Measurements from ENCODE around the gene SLFN5.
"Not testable (repeated sequence)": the region's sequence is repeated elsewhere in the genome, so short reads cannot be mapped to it uniquely, and the experiment has no call there.

Gene SLFN5

DNA sequence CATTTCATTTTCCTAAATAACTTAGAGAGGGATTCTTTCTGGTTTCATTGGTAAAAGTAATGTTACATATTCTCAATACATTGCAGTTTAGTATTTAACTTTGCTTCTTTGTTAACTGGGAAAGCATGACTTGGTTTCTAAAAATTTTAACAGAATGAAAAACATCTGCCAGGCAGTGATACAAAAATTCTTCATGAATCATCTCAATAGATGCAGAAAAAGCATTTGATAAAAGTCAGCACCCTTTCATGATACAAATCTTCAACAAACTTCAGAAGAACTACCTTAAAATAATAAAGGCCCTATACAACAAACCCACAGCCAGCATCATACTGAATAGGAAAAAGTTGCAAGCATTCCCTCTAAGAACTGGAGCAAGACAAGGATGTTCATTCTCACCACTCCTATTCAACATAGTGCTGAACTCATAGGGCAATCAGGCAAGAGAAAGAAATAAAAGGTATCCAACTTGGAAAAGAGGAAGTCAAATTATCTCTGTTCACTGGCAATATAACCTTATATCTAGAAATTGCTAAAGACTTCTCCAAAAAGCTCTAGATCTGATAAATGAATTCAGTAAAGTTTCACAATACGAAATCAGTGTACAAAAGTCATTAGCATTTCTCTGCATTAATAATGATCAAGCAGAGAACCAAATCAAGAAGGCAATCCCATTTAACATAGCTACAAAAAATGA, 50.4 kb downstream of the SLFN5 start:
- DNase-seq: no peak

DNA sequence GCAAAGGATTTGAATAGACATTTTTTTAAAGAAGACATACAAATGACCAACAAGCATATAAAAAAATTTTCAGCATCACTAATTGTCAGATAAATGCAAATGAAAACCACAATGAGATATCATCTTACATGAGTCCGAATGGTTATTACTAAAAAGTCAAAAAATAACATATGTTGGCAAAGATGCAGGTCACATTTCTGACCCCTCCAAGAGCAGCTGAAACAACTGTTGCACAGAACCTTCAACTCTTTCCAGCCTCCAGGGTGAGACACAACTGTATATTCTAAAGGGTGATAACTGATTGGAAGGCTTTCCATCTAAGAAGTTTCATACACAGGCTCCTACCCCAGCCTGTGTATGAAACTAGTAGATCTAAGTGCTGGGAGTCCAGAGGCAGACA, 51.9 kb downstream of the SLFN5 start:
- DNase-seq: no peak

DNA sequence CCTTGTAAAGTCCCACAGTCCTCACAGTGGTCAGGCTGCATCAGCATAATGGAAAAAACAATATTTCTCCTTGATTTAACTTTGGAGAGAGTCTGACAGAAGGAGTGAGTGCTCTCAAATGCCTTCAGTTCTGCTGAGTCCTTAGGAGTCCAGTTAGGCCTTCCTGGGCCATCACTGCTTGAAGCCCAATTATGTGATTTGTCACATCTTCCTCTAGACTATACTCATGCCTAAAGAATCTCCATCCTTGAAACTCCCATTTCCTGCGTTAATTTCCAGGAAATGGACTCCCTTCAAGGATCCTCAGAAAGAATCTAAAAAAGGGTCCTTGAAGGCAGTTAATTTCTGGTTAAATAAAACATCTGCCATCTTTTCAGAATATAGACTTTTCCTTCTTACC, 52.8 kb downstream of the SLFN5 start:
- no peak for DNase-seq

DNA sequence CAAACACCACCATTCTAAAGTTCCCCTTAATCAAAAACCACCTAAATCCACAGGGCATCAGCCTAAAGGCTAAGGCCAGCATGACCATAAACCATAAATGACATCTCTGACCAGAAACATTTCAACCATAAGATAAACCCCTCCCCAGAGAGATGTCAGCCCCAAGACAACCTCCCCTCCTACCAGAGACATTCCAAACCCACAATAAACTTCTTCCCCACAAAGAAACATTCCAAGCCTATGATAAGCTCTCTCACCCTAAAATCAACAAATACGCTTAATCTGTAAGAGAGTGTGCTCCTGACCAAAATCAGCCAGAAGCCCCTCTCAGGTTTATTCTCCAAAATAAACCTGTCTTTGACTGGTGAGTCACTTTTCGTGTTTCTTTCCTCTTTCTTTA, 54.8 kb downstream of the SLFN5 start:
- DNase-seq: no peak

DNA sequence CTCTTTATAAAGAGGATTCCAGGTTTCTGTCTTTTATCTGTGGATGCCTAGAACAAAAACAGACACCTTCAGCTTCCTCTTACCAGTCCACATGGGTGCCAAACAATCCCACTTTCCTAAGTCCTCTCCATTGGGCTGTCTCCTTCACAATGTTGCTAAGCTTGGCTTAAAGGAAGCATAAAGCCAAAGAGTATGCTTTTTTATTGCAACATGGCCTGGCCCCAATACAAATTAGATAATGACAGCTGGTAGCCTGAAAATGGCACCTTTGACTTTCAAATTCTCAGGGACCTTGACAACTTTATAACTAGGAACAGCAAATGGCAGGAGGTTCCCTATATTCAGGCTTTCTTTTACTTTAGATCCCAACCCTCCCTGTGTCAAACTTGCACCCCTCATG, 55.8 kb downstream of the SLFN5 start:
- DNase-seq: no peak

DNA sequence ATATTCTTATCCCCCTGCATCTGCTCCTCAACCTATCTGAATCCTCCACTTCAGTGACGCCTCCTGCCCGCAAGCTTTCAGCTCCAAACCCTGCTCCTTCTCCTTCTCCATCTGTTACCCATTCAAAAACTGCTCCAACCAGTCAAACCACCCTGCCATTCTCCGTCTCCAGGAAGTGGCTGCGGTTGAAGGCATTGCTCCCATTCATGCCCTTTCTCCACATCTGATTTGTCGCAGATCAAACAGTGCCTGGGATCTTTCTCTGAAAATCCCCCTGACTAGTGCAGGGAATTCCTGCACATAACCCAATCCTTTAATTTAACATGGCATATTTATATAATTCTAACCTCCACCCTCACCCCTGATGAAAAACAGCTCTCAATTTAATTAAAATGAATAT, 56.3 kb downstream of the SLFN5 start:
- no peak for DNase-seq

DNA sequence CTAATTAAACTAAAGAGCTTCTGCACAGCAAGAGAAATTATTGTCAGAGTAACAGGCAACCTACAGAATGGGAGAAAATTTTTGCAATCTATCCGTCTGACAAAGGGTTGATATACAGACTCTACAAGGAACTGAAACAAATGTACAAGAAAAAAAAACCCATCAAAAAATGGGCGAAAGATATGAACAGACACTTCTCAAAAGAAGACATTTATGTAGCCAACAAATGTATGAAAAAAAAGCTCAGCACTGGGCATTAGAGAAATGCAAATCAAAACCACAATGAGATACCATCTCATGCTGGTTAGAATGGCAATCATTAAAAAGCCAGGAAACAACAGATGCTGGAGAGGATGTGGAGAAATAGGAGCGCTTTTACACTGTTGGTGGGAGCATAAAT, 66.5 kb downstream of the SLFN5 start:
- DNase-seq: not testable (repeated sequence)

DNA sequence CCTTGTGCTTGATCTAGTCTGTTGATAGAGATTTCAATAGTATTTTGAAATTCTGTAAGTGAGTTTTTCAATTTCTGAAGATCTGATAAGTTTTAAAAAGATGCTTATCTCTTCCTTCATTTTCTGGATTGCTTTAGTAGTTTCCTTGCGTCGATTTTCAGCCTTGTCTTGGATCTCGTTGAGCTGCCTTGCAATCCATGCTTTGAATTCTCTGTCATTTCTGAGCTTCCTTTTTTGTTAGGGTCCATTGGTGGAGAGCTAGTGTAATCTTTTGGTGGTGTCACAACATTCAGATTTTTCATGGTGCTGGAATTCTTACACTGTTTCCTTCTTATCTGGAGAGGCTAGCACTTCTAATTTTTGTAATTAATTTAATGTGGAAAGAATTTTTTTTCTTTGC, 69.5 kb downstream of the SLFN5 start:
- DNase-seq: no peak

DNA sequence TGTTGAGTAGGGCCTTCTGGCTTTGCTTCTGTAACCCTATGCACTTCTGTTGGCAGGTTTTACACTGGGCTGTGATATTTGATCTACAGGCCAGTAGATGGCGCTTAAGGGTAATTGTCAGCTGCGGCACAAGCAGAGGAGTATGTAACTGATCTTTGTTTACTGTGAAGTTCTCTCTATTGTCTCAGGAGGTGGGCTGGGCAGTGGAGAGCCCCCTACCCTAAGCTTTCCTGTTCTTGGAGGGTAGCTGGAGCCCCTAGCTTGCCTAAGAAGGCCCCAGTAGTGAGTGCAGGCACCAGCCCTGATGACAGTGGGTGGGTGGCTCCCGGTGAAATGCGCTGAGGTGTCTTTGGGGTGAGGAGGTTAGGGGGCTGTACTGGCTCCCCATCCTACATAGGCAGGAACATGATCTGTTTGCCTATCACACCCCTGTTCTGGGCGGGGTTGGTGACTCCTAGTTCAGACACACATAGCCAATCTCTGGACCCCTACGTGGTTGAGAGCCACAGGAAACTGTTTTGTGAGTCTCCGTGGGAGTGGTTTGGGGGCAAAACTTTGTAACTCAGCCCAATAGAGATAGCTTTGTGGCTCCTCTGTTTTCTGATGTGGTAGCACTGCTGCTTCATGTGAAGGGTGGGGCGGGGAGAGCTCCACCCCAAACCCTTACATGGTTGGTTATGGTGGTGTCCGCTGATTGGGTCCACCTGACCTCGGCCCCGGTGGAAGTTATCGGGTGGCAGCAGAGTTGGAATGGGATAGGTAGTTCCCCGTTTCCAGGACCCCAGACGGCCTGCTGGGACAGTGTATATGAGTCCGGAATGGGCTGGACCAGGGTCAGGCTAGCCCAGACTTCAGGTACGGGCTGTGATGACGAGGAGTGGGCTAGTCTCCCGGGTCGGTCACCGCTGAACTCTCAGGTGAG, 70.2 kb downstream of the SLFN5 start:
- peak; percentile 3 to 20 for DNase-seq

DNA sequence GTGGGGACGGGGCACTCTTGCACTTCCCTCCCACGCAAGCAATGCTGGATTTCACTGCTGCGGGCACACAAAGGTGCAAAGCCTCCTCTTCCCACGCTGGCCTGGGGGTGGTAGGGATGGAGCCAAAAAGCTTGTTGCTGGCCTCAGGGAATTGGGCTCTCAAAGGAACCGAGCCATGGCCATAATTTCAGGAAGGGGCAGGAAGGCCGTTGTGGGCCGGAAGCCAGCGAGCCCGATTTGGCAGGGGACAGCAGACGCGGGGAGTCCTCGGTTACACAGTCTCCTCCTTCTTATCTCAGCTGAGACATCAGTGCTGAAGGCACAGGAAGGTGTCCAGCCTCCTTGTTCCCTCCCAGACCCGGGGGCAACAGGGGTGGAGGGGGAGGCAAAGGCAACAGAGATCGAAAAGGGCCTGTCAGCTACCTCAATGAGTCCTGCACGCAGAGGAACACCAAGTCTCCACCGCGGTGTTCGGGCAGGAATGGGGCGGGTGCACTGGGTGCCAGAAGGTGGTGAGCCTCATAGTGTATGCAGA, 71.1 kb downstream of the SLFN5 start:
- DNase-seq: peak in 1 of 2 donors; percentile 2

DNA sequence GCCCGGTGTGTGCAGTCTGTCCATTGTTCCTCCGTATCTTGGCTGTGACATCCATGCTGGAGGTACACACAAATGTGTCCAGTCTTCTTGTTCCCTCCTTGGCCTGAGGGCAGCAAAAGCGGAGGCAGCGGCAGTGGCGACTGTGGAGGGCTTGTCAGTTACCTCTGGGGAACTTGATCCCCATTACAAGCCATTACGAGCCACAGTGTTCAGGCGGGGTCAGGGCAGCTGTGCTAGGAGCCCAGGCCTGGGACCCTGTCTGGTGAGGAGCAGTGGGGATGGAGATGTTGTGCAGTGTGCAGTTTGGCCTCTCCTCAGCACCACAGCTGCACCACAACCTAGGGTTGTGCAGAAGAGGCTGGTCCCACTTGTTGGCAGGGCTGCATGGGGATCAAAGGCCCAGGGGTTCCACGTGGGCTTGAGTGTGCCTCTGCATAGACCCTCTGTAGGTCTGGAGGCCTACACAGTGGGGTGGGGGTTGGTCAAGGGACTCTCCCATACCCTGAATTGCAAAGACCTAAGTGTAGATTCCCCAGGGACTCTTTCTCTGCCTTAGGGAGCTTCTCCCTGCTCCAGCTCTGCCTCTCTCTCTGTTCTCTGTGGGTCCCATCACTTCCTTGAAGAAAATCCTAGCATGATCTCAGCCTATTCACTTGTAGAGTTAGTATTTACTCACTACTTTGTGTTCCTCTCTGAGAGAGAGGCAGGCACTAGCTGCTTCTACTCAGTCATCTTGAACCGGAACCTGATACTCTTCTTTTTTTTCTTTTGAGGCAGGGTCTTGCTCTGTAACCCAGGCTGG, 71.7 kb downstream of the SLFN5 start:
- DNase-seq: no peak

DNA sequence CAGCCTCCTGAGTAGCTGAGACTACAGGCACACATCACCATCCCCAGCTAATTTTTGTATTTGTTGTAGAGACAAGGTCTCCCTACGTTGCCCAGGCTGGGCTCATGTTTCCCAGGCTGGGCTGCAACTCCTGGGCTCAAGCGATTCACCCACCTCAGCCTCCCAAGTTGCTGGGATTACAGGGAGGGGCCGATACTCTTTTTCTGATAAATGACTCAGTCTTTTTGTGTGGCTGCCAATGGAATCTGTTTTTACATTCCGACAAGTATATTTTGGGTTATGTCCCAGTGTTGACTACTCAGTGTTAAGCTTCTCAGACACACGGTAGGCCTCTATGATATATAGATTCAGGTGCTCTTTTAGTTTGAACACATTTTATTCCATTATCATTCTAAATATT, 72.4 kb downstream of the SLFN5 start:
- no peak for DNase-seq

DNA sequence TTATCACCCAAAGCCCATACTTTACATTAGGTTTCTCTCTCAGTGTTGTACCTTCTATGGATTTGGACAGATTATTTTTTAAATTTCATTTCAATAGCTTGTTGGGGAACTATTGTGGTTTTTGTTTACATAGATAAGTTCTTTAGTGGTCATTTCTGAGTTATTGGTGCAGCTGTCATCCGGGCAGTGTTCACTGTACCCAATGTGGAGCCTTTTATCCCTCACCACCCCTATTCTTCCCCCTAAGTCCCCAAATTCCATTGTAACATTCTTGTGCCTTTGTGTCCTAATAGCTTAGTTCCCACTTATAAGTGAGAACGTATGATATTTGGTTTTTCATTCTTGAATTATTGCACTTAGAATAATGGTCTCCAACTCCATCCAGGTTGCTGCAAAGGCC, 73.1 kb downstream of the SLFN5 start:
- DNase-seq: no peak

DNA sequence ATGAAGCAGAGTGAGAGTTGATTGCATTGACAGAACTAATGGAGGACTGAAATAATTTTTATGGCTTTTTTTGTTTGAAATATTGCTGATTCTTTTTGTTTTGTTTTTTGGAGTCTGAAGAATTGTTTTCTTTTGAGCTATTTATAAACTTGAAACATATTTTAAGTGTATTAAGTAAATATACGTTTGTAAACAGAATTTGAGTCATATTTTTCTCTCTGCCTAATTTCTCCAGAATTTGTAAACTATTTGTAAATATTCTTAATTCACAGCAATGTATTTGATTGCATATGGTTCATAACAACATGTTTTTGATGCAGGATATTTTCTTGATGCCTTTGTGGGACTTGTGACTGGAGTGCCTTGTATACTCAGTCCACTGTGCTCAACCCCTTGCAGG, 79.9 kb downstream of the SLFN5 start:
- no peak for DNase-seq

Measured in hippocampal formation (tissue), 2 donors.